SK-N-SH treated with all-trans-retinoic acid at 6 μM for 48 hours (cell line): ENCODE measurements around the gene AGPAT1.

ENCODE experiments used
- ATAC-seq: fragments of 200-7000 bp; cut with Tn5 transposase; 3 replicates; pipeline ENCODE4 v1.9.1; 2020; ENCODE audit warnings: mild to moderate bottlenecking, moderate library complexity
- ARNTL ChIP-seq: fragments of 450-650 bp; formaldehyde crosslinking; IDR thresholded peaks from 2 replicates; pipeline ENCODE4 v1.5.0; 2020; ENCODE audit warnings: low read depth, mild to moderate bottlenecking, moderate library complexity, borderline replicate concordance
- BACH2 ChIP-seq: fragments of 250-450 bp; sonication (Bioruptor Pico); IDR thresholded peaks from 2 replicates; pipeline ENCODE4 v1.9.0; 2021; ENCODE audit warnings: mild to moderate bottlenecking, borderline replicate concordance
- CSDC2 ChIP-seq: fragments of 250-450 bp; sonication (Bioruptor Pico); IDR thresholded peaks from 2 replicates; pipeline ENCODE4 v1.5.0; 2020; ENCODE audit warnings: mild to moderate bottlenecking, moderate library complexity
- CSRNP3 ChIP-seq: fragments of 250-450 bp; sonication (Bioruptor Pico); IDR thresholded peaks from 2 replicates; pipeline ENCODE4 v1.5.1; 2021; ENCODE audit warnings: mild to moderate bottlenecking, moderate library complexity
- ESRRG ChIP-seq: fragments of 250-450 bp; sonication (Bioruptor Pico); IDR thresholded peaks from 2 replicates; pipeline ENCODE4 v1.6.1; 2021; ENCODE audit warnings: mild to moderate bottlenecking
- GLIS3 ChIP-seq: fragments of 250-450 bp; sonication (Bioruptor Pico); IDR thresholded peaks from 2 replicates; pipeline ENCODE4 v1.5.0; 2020; ENCODE audit warnings: mild to moderate bottlenecking, moderate library complexity
- ISL1 ChIP-seq: fragments of 250-450 bp; sonication (Bioruptor Pico); IDR thresholded peaks from 2 replicates; pipeline ENCODE4 v2.1.2; 2022; ENCODE audit warnings: mild to moderate bottlenecking, moderate library complexity
- PPARA ChIP-seq: fragments of 250-450 bp; sonication (Bioruptor Pico); IDR thresholded peaks from 2 replicates; pipeline ENCODE4 v1.5.0; 2020; ENCODE audit warnings: mild to moderate bottlenecking, borderline replicate concordance
- SNAI2 ChIP-seq: fragments of 250-450 bp; sonication (Bioruptor Pico); IDR thresholded peaks from 2 replicates; pipeline ENCODE4 v1.5.0; 2020; ENCODE audit warnings: mild to moderate bottlenecking, moderate library complexity
- TCF4 ChIP-seq: fragments of 250-450 bp; sonication (Bioruptor Pico); IDR thresholded peaks from 2 replicates; pipeline ENCODE4 v1.8.0; 2021; ENCODE audit warnings: mild to moderate bottlenecking, moderate library complexity, borderline replicate concordance
- TOX ChIP-seq: fragments of 250-450 bp; sonication (Bioruptor Pico); IDR thresholded peaks from 2 replicates; pipeline ENCODE4 v1.8.0; 2021; ENCODE audit warnings: mild to moderate bottlenecking, moderate library complexity, borderline replicate concordance
- ZC3H10 ChIP-seq: fragments of 250-450 bp; sonication (Bioruptor Pico); IDR thresholded peaks from 2 replicates; pipeline ENCODE4 v1.5.1; 2021; ENCODE audit warnings: mild to moderate bottlenecking, moderate library complexity
- ZFP3 ChIP-seq: fragments of 250-450 bp; sonication (Bioruptor Pico); IDR thresholded peaks from 2 replicates; pipeline ENCODE4 v1.5.0; 2020; ENCODE audit warnings: mild to moderate bottlenecking, moderate library complexity
- ZFP30 ChIP-seq: fragments of 450-650 bp; formaldehyde crosslinking; IDR thresholded peaks from 2 replicates; pipeline ENCODE4 v1.5.0; 2022; ENCODE audit warnings: mild to moderate bottlenecking, moderate library complexity
- ZNF565 ChIP-seq: fragments of 450-650 bp; formaldehyde crosslinking; conservative IDR thresholded peaks from 2 replicates; pipeline ENCODE4 v1.5.0; 2020; ENCODE audit warnings: low read depth, mild to moderate bottlenecking, moderate library complexity
- ZNF70 ChIP-seq: fragments of 450-650 bp; formaldehyde crosslinking; IDR thresholded peaks from 2 replicates; pipeline ENCODE4 v1.5.0; 2020; ENCODE audit warnings: mild to moderate bottlenecking, moderate library complexity
- ZNF8 ChIP-seq: fragments of 450-650 bp; formaldehyde crosslinking; IDR thresholded peaks from 2 replicates; pipeline ENCODE4 v1.5.0; 2020; ENCODE audit warnings: mild to moderate bottlenecking, moderate library complexity
- TF ChIP-seq, protein P1 (sequence below): fragments of 250-450 bp; sonication (Bioruptor Pico); IDR thresholded peaks from 2 replicates; pipeline ENCODE4 v1.8.0; 2020; ENCODE audit warnings: mild to moderate bottlenecking, moderate library complexity, borderline replicate concordance
- TF ChIP-seq, protein P2 (sequence below): fragments of 250-450 bp; sonication (Bioruptor Pico); IDR thresholded peaks from 2 replicates; pipeline ENCODE4 v1.5.1; 2020; ENCODE audit warnings: low read depth, mild to moderate bottlenecking, moderate library complexity
- TF ChIP-seq, protein P3 (sequence below): fragments of 250-450 bp; sonication (Bioruptor Pico); IDR thresholded peaks from 2 replicates; pipeline ENCODE4 v1.5.0; 2020; ENCODE audit warnings: mild to moderate bottlenecking, moderate library complexity
- TF ChIP-seq, protein P4 (sequence below): fragments of 250-450 bp; sonication (Bioruptor Pico); IDR thresholded peaks from 2 replicates; pipeline ENCODE4 v1.8.0; 2021; ENCODE audit warnings: low read depth, mild to moderate bottlenecking, moderate library complexity, borderline replicate concordance

AGPAT1 gene

GRCh38 chr6:32171234-32171633 is 4.7 kb downstream of the AGPAT1 start:
- no peak for ATAC-seq
- no peak for TF ChIP-seq ESRRG (CRISPR knock-in tag)
- no peak for TF ChIP-seq PPARA (CRISPR knock-in tag)
- no peak for TF ChIP-seq TOX
- TF ChIP-seq CSRNP3, result no peak

- no peak for ATAC-seq
- TF ChIP-seq CSDC2 (no peak), ZNF8 (no peak), SNAI2 (no peak), ISL1 (no peak), ZFP3 (CRISPR knock-in tag) (no peak), PPARA (CRISPR knock-in tag) (no peak), ZC3H10 (CRISPR knock-in tag) (no peak), BACH2 (no peak), GLIS3 (CRISPR knock-in tag) (no peak), ZNF70 (CRISPR knock-in tag) (no peak), TCF4 (CRISPR knock-in tag) (no peak), TOX (no peak), CSRNP3 (no peak), ZFP30 (CRISPR knock-in tag) (no peak), ZNF565 (CRISPR knock-in tag) (no peak), ARNTL (CRISPR knock-in tag) (no peak)
- TF ChIP-seq, protein P1, sequence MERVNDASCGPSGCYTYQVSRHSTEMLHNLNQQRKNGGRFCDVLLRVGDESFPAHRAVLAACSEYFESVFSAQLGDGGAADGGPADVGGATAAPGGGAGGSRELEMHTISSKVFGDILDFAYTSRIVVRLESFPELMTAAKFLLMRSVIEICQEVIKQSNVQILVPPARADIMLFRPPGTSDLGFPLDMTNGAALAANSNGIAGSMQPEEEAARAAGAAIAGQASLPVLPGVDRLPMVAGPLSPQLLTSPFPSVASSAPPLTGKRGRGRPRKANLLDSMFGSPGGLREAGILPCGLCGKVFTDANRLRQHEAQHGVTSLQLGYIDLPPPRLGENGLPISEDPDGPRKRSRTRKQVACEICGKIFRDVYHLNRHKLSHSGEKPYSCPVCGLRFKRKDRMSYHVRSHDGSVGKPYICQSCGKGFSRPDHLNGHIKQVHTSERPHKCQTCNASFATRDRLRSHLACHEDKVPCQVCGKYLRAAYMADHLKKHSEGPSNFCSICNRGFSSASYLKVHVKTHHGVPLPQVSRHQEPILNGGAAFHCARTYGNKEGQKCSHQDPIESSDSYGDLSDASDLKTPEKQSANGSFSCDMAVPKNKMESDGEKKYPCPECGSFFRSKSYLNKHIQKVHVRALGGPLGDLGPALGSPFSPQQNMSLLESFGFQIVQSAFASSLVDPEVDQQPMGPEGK, result no peak
- TF ChIP-seq, protein P2, sequence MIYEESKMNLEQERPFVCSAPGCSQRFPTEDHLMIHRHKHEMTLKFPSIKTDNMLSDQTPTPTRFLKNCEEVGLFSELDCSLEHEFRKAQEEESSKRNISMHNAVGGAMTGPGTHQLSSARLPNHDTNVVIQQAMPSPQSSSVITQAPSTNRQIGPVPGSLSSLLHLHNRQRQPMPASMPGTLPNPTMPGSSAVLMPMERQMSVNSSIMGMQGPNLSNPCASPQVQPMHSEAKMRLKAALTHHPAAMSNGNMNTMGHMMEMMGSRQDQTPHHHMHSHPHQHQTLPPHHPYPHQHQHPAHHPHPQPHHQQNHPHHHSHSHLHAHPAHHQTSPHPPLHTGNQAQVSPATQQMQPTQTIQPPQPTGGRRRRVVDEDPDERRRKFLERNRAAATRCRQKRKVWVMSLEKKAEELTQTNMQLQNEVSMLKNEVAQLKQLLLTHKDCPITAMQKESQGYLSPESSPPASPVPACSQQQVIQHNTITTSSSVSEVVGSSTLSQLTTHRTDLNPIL (CRISPR knock-in tag), result no peak
- TF ChIP-seq, protein P3, sequence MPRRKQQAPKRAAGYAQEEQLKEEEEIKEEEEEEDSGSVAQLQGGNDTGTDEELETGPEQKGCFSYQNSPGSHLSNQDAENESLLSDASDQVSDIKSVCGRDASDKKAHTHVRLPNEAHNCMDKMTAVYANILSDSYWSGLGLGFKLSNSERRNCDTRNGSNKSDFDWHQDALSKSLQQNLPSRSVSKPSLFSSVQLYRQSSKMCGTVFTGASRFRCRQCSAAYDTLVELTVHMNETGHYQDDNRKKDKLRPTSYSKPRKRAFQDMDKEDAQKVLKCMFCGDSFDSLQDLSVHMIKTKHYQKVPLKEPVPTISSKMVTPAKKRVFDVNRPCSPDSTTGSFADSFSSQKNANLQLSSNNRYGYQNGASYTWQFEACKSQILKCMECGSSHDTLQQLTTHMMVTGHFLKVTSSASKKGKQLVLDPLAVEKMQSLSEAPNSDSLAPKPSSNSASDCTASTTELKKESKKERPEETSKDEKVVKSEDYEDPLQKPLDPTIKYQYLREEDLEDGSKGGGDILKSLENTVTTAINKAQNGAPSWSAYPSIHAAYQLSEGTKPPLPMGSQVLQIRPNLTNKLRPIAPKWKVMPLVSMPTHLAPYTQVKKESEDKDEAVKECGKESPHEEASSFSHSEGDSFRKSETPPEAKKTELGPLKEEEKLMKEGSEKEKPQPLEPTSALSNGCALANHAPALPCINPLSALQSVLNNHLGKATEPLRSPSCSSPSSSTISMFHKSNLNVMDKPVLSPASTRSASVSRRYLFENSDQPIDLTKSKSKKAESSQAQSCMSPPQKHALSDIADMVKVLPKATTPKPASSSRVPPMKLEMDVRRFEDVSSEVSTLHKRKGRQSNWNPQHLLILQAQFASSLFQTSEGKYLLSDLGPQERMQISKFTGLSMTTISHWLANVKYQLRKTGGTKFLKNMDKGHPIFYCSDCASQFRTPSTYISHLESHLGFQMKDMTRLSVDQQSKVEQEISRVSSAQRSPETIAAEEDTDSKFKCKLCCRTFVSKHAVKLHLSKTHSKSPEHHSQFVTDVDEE, result no peak
- TF ChIP-seq, protein P4, sequence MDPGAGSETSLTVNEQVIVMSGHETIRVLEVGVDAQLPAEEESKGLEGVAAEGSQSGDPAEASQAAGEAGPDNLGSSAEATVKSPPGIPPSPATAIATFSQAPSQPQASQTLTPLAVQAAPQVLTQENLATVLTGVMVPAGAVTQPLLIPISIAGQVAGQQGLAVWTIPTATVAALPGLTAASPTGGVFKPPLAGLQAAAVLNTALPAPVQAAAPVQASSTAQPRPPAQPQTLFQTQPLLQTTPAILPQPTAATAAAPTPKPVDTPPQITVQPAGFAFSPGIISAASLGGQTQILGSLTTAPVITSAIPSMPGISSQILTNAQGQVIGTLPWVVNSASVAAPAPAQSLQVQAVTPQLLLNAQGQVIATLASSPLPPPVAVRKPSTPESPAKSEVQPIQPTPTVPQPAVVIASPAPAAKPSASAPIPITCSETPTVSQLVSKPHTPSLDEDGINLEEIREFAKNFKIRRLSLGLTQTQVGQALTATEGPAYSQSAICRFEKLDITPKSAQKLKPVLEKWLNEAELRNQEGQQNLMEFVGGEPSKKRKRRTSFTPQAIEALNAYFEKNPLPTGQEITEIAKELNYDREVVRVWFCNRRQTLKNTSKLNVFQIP, result no peak
Observed at GRCh38 chr6:32170294-32170693, 5.6 kb downstream of the AGPAT1 start.
